ENCODE data around the gene EIPR1. TPM values are rescaled to one million over a fixed set of nuclear protein-coding genes. Genes with fewer than 3 reads are reported as not detected.

EIPR1 gene
- total and polyA plus RNA-seq, 2 experiments from 2014 or later = 17.4 to 46.3 TPM

- no peaks in the 10 kb centered on the region for H3K4me1 Mint-ChIP-seq
- no peak overlapping the region for H3K4me3 ChIP-seq
- H2AFZ ChIP-seq = no peak overlapping the region
- no peak overlapping the region for H3K4me3 Mint-ChIP-seq
- H3K4me1 ChIP-seq (ENCODE audit: insufficient read depth) = no peaks in the 10 kb centered on the region
- H4K20me1 ChIP-seq (replicated peaks; ENCODE audit: insufficient read depth) = no peaks in the 10 kb centered on the region
- no peak overlapping the region for H3K27ac Mint-ChIP-seq
- no peak overlapping the region for H3K27ac ChIP-seq (ENCODE audit: low read depth)
- no peak for DNase-seq (ENCODE audit: low spot score)
- H3F3A ChIP-seq (replicated peaks; ENCODE audit: low read depth) = no peaks in the 10 kb centered on the region
- H3K79me2 ChIP-seq (replicated peaks; ENCODE audit: insufficient read depth) = no peaks in the 10 kb centered on the region
- H3K9me3 Mint-ChIP-seq = peaks cover 8% of the 10 kb centered on the region; the same call in 1 of the 3 replicates
- no peaks in the 10 kb centered on the region for H3K27me3 ChIP-seq (ENCODE audit: insufficient read depth)
- H3K36me3 Mint-ChIP-seq (ENCODE audit: low read depth) = peaks cover 6% of the 10 kb centered on the region; the same call in 2 of the 3 replicates
- peaks cover 9% of the 10 kb centered on the region for H3K27me3 Mint-ChIP-seq (ENCODE audit: insufficient read depth, low read depth, poor library complexity)
- no peak overlapping the region for H3K4me2 ChIP-seq
- no peaks in the 10 kb centered on the region for H3K9me2 ChIP-seq (ENCODE audit: insufficient read depth)
- ATAC-seq = no peak
- H3K36me3 ChIP-seq (ENCODE audit: insufficient read depth) = no peaks in the 10 kb centered on the region
- TF ChIP-seq ZNF114 (CRISPR knock-in tag; IDR thresholded peaks at IDR 0.05) (no peak), EZH2phosphoT487 (IDR thresholded peaks at IDR 0.05; ENCODE audit: unreplicated experiment) (no peak), NANOG (IDR thresholded peaks at IDR 0.05; ENCODE audit: borderline replicate concordance) (no peak)
These were observed 193.9 kb downstream of the EIPR1 start for GRCh38 chr2:3183766-3184165.

- Mint-ChIP-seq H3K4me3 (no peak overlapping the region), H3K27me3 (ENCODE audit: insufficient read depth, low read depth, poor library complexity) (peaks cover 7% of the 10 kb centered on the region), H3K27ac (no peak overlapping the region), H3K9me3 (peaks cover 8% of the 10 kb centered on the region; the same call in 1 of the 3 replicates), H3K36me3 (ENCODE audit: low read depth) (peaks cover 3% of the 10 kb centered on the region; the same call in 2 of the 3 replicates), H3K4me1 (no peaks in the 10 kb centered on the region)
- no peaks in the 10 kb centered on the region for H3K27me3 ChIP-seq (ENCODE audit: insufficient read depth)
- H3F3A ChIP-seq (replicated peaks; ENCODE audit: low read depth) = no peaks in the 10 kb centered on the region
- H4K20me1 ChIP-seq (replicated peaks; ENCODE audit: insufficient read depth) = no peaks in the 10 kb centered on the region
- H3K4me1 ChIP-seq (ENCODE audit: insufficient read depth) = no peaks in the 10 kb centered on the region
- DNase-seq (ENCODE audit: low spot score) (no peak), ATAC-seq (no peak)
- no peak overlapping the region for H3K27ac ChIP-seq (ENCODE audit: low read depth)
- TF ChIP-seq ZNF114 (CRISPR knock-in tag; IDR thresholded peaks at IDR 0.05) (no peak), ZNF462 (CRISPR knock-in tag; IDR thresholded peaks at IDR 0.05) (no peak), NANOG (IDR thresholded peaks at IDR 0.05; ENCODE audit: borderline replicate concordance) (no peak), ETS1 (IDR thresholded peaks at IDR 0.05) (no peak), POLR2AphosphoS5 (IDR thresholded peaks at IDR 0.05; ENCODE audit: low read depth) (no peak), STAT1 (IDR thresholded peaks at IDR 0.05; ENCODE audit: unreplicated experiment) (no peak), CREB1 (CRISPR knock-in tag; IDR thresholded peaks at IDR 0.05; ENCODE audit: low read depth) (no peak), EZH2phosphoT487 (IDR thresholded peaks at IDR 0.05; ENCODE audit: unreplicated experiment) (no peak), JUNB (IDR thresholded peaks at IDR 0.05; ENCODE audit: unreplicated experiment) (no peak)
- H3K79me2 ChIP-seq (replicated peaks; ENCODE audit: insufficient read depth) = no peaks in the 10 kb centered on the region
- H3K36me3 ChIP-seq (ENCODE audit: insufficient read depth) = no peaks in the 10 kb centered on the region
- H2AFZ ChIP-seq = no peak overlapping the region
- no peaks in the 10 kb centered on the region for H3K9me2 ChIP-seq (ENCODE audit: insufficient read depth)
- H3K4me3 ChIP-seq = no peak overlapping the region
- H3K4me2 ChIP-seq = no peak overlapping the region
These were observed 194.8 kb downstream of the EIPR1 start for GRCh38 chr2:3182848-3183247.
